Caco-2 (cell line): ENCODE data around the gene ZBTB34. TPM values are rescaled to one million over a fixed set of nuclear protein-coding genes. Genes with fewer than 3 reads are reported as not detected.

Source experiments
- BruUV-seq: library from RNA; stranded (reverse); fragments of 400-500 nt; replicated peaks from 2 replicates; lab custom pipeline; 2021; lab: Mats Ljungman, UMichigan
- CTCF ChIA-PET: fragments of 300-600 bp; sonication (Branson Sonifier 250); formaldehyde crosslinking; loops from one replicate; lab custom pipeline; 2022; ENCODE audit warnings: antibody characterized with exemption; lab: Charles Lee
- POLR2A ChIA-PET: fragments of 300-600 bp; sonication (Branson Sonifier 250); formaldehyde crosslinking; loops from one replicate; lab custom pipeline; 2022; ENCODE audit warnings: antibody characterized with exemption; lab: Charles Lee
- DNase-seq, 2 experiments: peaks; one replicate each; pipeline versions ENCODE4 v3.0.0 to v3.0.0-alpha.2; 2020 to 2022
- H3K27me3 ChIP-seq: replicated peaks from 2 replicates; pipeline ENCODE4 v1.6.0; 2011; ENCODE audit warnings: low read length; ENCODE audit not compliant: control insufficient read depth, insufficient read depth
- H3K36me3 ChIP-seq: 2 replicates; pipeline ENCODE4 v1.5.1; 2011; ENCODE audit warnings: low read length; ENCODE audit not compliant: control insufficient read depth, insufficient read depth
- H3K4me1 ChIP-seq: fragments of 250-450 bp; sonication (Bioruptor Pico); 2 replicates; pipeline ENCODE4 v1.5.1; 2020; ENCODE audit warnings: mild to moderate bottlenecking
- H3K4me3 ChIP-seq: 2 replicates; pipeline ENCODE4 v1.5.1; 2011; ENCODE audit warnings: low read depth, mild to moderate bottlenecking, control low read depth, low read length
- H3K9me3 ChIP-seq: fragments of 250-450 bp; sonication (Bioruptor Pico); 2 replicates; pipeline ENCODE4 v1.5.1; 2020; ENCODE audit warnings: mild to moderate bottlenecking, moderate library complexity
- H3K27ac Mint-ChIP-seq: one replicate; pipeline ENCODE4 v1.8.0; 2022; ENCODE audit warnings: mixed read lengths; ENCODE audit not compliant: unreplicated experiment
- H3K27me3 Mint-ChIP-seq: one replicate; pipeline ENCODE4 v1.8.0; 2022; ENCODE audit warnings: mixed read lengths; ENCODE audit not compliant: insufficient read depth, unreplicated experiment
- H3K36me3 Mint-ChIP-seq: one replicate; pipeline ENCODE4 v1.8.0; 2022; ENCODE audit warnings: mild to moderate bottlenecking, mixed read lengths; ENCODE audit not compliant: insufficient read depth, unreplicated experiment
- H3K4me1 Mint-ChIP-seq: one replicate; pipeline ENCODE4 v1.8.0; 2022; ENCODE audit warnings: low read depth, mixed read lengths; ENCODE audit not compliant: unreplicated experiment
- H3K4me3 Mint-ChIP-seq: one replicate; pipeline ENCODE4 v1.8.0; 2022; ENCODE audit warnings: mild to moderate bottlenecking, moderate library complexity, mixed read lengths; ENCODE audit not compliant: unreplicated experiment
- H3K9me3 Mint-ChIP-seq: one replicate; pipeline ENCODE4 v1.8.0; 2022; ENCODE audit warnings: mixed read lengths; ENCODE audit not compliant: unreplicated experiment
- CTCF ChIP-seq, 2 experiments: fragments of 200-600 bp in 1 of 2; IDR thresholded peaks; 1 replicate in 1 of 2; 2 replicates in 1 of 2; pipeline versions ENCODE4 v1.5.1 to v1.8.0; 2011 to 2022; ENCODE audit warnings: antibody characterized with exemption in 1 of 2, control low read depth in 1 of 2, inconsistent platforms in 1 of 2, low read depth in 1 of 2, low read length in 1 of 2, mild to moderate bottlenecking in 1 of 2, moderate library complexity in 1 of 2; ENCODE audit not compliant: insufficient read depth in 1 of 2, severe bottlenecking in 1 of 2, unreplicated experiment in 1 of 2
- intact Hi-C: fragments of 100-400 bp; cut with micrococcal nuclease; formaldehyde crosslinking; loops from one replicate; pipeline ENCODE4 v1.10.0; 2022; ENCODE audit not compliant: unreplicated experiment
- total RNA-seq: library from RNA; stranded (reverse); gene quantifications from 2 replicates; pipeline ENCODE4 v1.2.3, GENCODE V29; 2022

Gene ZBTB34
- total RNA-seq, 1 experiment from 2014 or later = 17.1 TPM

DNA sequence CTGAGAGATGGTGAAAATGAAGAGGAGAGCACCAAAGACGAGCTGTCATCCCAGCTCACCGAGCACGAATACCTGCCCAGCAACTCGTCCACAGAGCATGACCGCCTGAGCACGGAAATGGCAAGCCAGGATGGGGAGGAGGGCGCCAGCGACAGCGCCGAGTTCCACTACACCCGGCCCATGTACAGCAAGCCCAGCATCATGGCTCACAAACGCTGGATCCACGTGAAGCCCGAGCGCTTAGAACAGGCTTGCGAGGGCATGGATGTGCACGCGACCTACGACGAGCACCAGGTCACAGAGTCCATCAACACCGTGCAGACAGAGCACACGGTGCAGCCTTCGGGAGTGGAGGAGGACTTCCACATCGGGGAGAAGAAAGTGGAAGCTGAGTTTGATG lies 27.4 kb upstream of the ZBTB34 start:
- CTCF ChIA-PET = no interaction called here
- Histone ChIP-seq H3K36me3 (peaks cover 4% of the 10 kb centered on the region; the same call in 1 of the 2 replicates), H3K4me3 (no peak overlapping the region), H3K27me3 (no peaks in the 10 kb centered on the region), H3K9me3 (no peaks in the 10 kb centered on the region), H3K4me1 (no peaks in the 10 kb centered on the region)
- Mint-ChIP-seq H3K4me3 (no peak overlapping the region), H3K27ac (no peak overlapping the region), H3K36me3 (peaks cover 43% of the 10 kb centered on the region), H3K4me1 (no peaks in the 10 kb centered on the region), H3K27me3 (no peaks in the 10 kb centered on the region), H3K9me3 (no peaks in the 10 kb centered on the region)
- no peak for DNase-seq
- BruUV-seq = no TSS peak
- POLR2A ChIA-PET = no interaction called here
- TF ChIP-seq CTCF (IDR thresholded peaks at IDR 0.05; ENCODE audit: insufficient read depth in 1 of 2, low read depth in 1 of 2, low read length in 1 of 2, severe bottlenecking in 1 of 2, unreplicated experiment in 1 of 2) = no peak
- intact Hi-C loops = no loop called here

- POLR2A ChIA-PET = interaction anchor here (0.6 kb wide), 1 partner anchor 81 kb away, joined by 8 read pairs; the partner anchor contains the start of gene RALGPS1
- no peaks in the 10 kb centered on the region for H3K9me3 Mint-ChIP-seq
- no peaks in the 10 kb centered on the region for H3K4me1 ChIP-seq
- H3K36me3 Mint-ChIP-seq = peaks cover 50% of the 10 kb centered on the region
- H3K27me3 ChIP-seq = no peaks in the 10 kb centered on the region
- H3K4me3 ChIP-seq = no peak overlapping the region
- intact Hi-C loops = no loop called here
- CTCF ChIA-PET = no interaction called here
- no peaks in the 10 kb centered on the region for H3K9me3 ChIP-seq
- TF ChIP-seq CTCF (IDR thresholded peaks at IDR 0.05; ENCODE audit: insufficient read depth in 1 of 2, low read depth in 1 of 2, low read length in 1 of 2, severe bottlenecking in 1 of 2, unreplicated experiment in 1 of 2) = no peak
- H3K4me1 Mint-ChIP-seq = peaks cover 2% of the 10 kb centered on the region
- H3K27me3 Mint-ChIP-seq = no peaks in the 10 kb centered on the region
- no peak overlapping the region for H3K27ac Mint-ChIP-seq
- no peak overlapping the region for H3K4me3 Mint-ChIP-seq
- BruUV-seq = no TSS peak
- H3K36me3 ChIP-seq = peaks cover 4% of the 10 kb centered on the region; the same call in 1 of the 2 replicates
- DNase-seq = no peak
Measured at GRCh38 chr9:126833710-126834345, 26.6 kb upstream of the ZBTB34 start.

DNA sequence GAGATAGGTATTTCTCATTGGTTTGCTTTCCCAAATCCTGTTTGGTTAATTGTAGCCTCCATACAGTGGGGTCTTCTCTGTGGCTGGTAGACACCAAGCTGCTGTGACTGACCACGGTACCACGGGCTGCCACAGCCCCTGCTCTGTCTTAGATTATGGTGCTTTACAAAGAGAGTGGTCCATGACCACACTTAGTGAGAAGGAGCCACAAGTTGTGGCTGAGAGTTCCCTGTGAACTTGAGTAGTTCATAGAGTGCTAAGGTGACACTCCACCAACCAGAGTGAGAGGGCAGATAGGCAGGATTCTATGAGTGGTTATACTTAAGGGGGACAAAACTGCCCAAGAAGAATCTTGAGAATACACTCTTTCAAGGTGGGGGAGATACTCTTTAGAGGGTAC lies 25.8 kb upstream of the ZBTB34 start:
- H3K4me3 Mint-ChIP-seq = no peak overlapping the region
- DNase-seq = no peak
- H3K27me3 Mint-ChIP-seq = no peaks in the 10 kb centered on the region
- Histone ChIP-seq H3K9me3 (no peaks in the 10 kb centered on the region), H3K36me3 (peaks cover 4% of the 10 kb centered on the region; the same call in 1 of the 2 replicates), H3K27me3 (no peaks in the 10 kb centered on the region), H3K4me1 (no peaks in the 10 kb centered on the region), H3K4me3 (no peak overlapping the region)
- no peak for TF ChIP-seq CTCF (IDR thresholded peaks at IDR 0.05; ENCODE audit: insufficient read depth in 1 of 2, low read depth in 1 of 2, low read length in 1 of 2, severe bottlenecking in 1 of 2, unreplicated experiment in 1 of 2)
- peaks cover 53% of the 10 kb centered on the region for H3K36me3 Mint-ChIP-seq
- no peaks in the 10 kb centered on the region for H3K9me3 Mint-ChIP-seq
- no TSS peak for BruUV-seq
- ChIA-PET POLR2A (no interaction called here), CTCF (no interaction called here)
- H3K27ac Mint-ChIP-seq = no peak overlapping the region
- intact Hi-C loops = no loop called here
- H3K4me1 Mint-ChIP-seq = peaks cover 10% of the 10 kb centered on the region
